HG02852 (cell line): Measurements from ENCODE around the gene TRIM28.

Source experiments
- ATAC-seq: cut with Tn5 transposase; IDR thresholded peaks from one replicate; pipeline ENCODE4 v1.9.1; 2021; ENCODE audit warnings: mild to moderate bottlenecking, moderate library complexity; ENCODE audit not compliant: unreplicated experiment

TRIM28 gene

GRCh38 chr19:58559275-58560006, 15.6 kb downstream of the TRIM28 start:
- peak; percentile 1 for ATAC-seq

GRCh38 chr19:58560007-58560887, 16.4 kb downstream of the TRIM28 start:
- no peak for ATAC-seq

GRCh38 chr19:58560921-58561320, 17.1 kb downstream of the TRIM28 start:
- ATAC-seq, result no peak

GRCh38 chr19:58561373-58562121, 17.7 kb downstream of the TRIM28 start:
- ATAC-seq, result no peak

GRCh38 chr19:58562122-58563033, 18.5 kb downstream of the TRIM28 start:
- no peak for ATAC-seq

GRCh38 chr19:58563034-58563573, 19.2 kb downstream of the TRIM28 start:
- ATAC-seq, result no peak

GRCh38 chr19:58563823-58564222, 20.0 kb downstream of the TRIM28 start:
- ATAC-seq, result no peak

- no peak for ATAC-seq
Measured at GRCh38 chr19:58566989-58567388, 23.1 kb downstream of the TRIM28 start.

GRCh38 chr19:58568453-58569130, 24.7 kb downstream of the TRIM28 start:
- no peak for ATAC-seq

- no peak for ATAC-seq
Measured at GRCh38 chr19:58569191-58569942, 25.5 kb downstream of the TRIM28 start.

- no peak for ATAC-seq
Measured at GRCh38 chr19:58569943-58570670, 26.2 kb downstream of the TRIM28 start.

- ATAC-seq, result no peak
Measured at GRCh38 chr19:58570770-58571574, 27.1 kb downstream of the TRIM28 start.

- ATAC-seq, result no peak
Measured at GRCh38 chr19:58571575-58571947, 27.7 kb downstream of the TRIM28 start.

GRCh38 chr19:58572026-58572817, 28.4 kb downstream of the TRIM28 start:
- ATAC-seq, result no peak

- ATAC-seq, result peak; percentile 56
Measured at GRCh38 chr19:58572818-58573657, 29.2 kb downstream of the TRIM28 start, which contains the start of gene MZF1. MZF1 (minus strand) TSS chr19:58573335; CDS start chr19:58571389, 1,946 bp downstream.
